GM18507 (cell line): Measurements from ENCODE around the gene ANKS6.

Experiments used
- DNase-seq: peaks from one replicate; pipeline ENCODE4 v3.0.0; 2011; ENCODE audit warnings: low read depth; ENCODE audit not compliant: insufficient read length; ENCODE audit errors: extremely low spot score
- FAIRE-seq: peaks from 2 replicates; lab custom pipeline; 2011; peaks lifted over from hg19 to GRCh38; lab: Jason Lieb, UNC

The ANKS6 gene

GRCh38 chr9:98775831-98776441, 20.4 kb downstream of the ANKS6 start:
- peak; percentile 38 for DNase-seq
- peak; percentile 87 for FAIRE-seq

DNA sequence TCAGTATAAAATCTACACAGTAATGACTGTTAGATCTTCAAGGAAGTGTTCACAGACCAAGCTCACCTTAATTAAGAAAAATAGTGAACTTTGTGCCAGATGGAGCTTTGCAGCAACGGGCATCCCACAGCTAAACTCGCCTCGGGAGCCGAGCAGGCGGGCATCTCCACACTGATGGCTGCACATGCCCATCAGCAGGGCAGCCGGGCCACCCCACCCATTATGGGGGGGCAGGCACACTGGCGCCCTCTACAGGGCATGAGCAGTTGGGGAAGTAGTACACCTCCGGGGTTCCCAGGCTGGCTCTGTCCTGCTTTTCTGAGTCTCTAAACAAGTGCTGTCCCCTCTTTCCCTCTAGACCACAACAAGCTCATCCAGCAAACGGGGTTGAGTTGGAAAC, 21.6 kb downstream of the ANKS6 start:
- FAIRE-seq (no peak), DNase-seq (no peak)

DNA sequence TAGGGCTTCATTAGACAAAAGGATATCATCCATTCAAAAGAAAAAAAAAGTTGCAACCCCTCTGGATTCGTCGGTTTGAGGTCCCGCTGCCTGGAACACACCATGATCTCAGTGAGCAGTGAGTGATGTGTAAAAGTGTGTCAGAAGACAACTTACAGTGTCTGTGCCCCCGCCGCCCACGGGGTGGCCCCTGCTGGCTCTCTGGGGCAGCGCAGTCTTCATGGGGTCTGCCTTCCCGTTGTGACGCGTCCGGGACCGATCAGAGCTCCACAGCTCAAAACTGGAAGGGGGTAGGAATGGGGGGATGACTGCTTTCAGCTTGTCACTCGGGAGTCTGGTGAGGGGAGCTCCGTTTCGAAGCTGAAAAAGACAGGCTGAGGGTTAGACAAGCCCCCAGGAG, 22.6 kb downstream of the ANKS6 start:
- no peak for DNase-seq
- FAIRE-seq = no peak

DNA sequence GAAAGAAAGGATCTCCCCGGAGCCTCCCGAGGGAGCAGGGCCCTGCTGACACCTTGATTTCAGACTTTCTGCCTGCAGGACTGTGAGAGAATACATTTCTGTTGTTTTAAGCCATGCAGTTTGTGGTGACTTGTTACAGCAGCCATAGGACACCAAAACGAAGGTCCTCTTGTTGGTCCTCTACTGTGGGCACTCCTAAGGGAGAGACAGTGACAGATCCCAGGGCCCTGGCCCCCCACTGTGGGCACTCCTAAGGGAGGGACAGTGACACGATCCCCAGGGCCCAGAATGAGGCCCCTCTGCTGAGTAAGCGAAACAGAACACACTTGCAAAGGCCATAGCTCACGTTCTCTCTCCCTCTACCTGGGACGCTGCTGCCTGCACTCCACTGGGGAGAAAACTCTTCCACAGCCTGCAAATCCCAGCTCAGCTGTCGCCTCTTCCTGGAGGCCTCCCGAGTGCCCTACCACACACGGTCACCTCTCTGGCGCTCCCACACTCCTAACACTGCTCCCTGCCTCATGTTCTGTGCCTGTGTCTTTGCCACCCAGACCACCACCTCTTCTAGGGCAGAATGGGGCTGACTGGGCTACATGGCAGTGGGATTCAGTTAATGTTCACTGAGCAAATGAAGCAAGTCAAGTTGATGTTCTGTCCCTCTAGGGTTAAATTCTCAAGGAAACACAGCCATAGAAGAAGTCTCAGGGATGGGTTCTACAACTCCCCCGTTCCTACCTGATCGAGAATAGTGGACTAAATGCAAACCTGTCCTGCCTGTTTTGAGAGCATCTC, 23.8 kb downstream of the ANKS6 start:
- no peak for DNase-seq
- FAIRE-seq = no peak

DNA sequence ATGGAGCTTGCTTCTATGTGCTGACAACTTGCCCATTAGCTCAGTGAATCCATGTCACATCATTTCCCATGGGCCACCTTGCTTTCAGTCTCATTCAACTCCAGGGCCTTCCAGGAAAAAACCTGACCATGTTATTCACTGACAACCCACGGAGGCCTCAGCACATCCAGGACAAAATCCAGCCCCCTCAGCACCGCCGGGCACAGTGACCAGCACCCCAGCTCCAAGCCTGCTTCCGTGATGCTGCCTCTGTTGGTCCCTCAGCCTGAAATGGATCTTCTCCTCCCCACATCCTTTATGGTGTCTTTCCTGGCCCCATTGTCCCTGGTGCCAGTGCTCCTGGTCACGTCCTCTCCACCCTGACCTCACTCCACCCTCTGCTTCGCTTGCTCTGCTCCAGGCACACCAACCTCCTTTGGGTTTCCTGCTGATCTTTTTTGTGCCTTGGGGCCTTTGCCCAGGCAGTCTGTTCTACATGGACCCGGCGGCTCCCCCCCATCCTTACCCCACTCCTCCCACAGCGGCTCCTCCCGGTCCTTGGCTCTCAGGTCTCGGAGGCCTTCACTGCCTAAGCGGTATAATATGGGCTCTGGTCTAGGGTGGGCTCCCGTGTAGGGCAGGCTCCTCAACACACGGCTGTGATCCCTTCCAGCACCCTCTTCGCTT, 25.0 kb downstream of the ANKS6 start:
- FAIRE-seq (no peak), DNase-seq (no peak)

GRCh38 chr9:98770717-98771116, 25.6 kb downstream of the ANKS6 start:
- DNase-seq (no peak), FAIRE-seq (no peak)

GRCh38 chr9:98768344-98768743, 28.0 kb downstream of the ANKS6 start:
- FAIRE-seq (no peak), DNase-seq (no peak)

DNA sequence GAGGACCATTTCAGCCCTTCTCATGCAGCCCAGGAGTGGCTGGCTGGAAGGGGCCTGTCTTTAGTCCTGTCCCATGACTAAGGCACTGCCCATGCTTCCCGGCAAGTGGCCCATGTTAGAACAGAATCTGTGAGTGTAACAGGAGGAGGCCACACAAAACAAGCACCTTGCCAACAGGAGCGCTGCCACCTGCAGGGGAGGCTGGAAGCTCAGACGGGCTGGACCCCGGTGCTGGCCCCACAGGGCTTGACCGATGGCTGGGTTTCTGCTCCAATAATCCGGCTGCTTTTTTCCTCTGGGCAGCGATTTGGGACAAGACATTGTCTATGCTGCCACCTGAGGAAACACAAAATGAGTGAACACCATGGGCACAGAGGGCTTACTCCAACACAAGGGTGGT, 28.4 kb downstream of the ANKS6 start:
- no peak for FAIRE-seq
- DNase-seq = no peak

DNA sequence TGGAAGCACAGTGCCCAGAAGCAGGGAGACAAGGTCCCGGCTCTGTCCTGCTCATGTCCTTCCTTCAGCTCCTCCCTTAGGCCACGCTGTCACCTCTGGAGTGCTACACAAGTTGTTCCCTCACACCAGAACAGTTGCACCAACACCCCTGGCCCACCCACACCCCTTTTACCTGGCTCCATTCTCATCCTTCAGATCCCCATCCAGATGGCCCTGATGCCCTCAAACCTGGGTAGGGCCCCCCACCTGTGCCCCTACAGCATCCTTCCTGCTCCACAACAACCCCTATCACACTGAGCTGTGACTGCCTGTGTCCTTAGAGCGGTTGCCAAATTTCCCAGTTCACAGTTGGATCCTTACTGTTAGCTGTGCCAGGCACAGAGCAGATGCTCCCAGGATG, 29.2 kb downstream of the ANKS6 start:
- DNase-seq (no peak), FAIRE-seq (no peak)

DNA sequence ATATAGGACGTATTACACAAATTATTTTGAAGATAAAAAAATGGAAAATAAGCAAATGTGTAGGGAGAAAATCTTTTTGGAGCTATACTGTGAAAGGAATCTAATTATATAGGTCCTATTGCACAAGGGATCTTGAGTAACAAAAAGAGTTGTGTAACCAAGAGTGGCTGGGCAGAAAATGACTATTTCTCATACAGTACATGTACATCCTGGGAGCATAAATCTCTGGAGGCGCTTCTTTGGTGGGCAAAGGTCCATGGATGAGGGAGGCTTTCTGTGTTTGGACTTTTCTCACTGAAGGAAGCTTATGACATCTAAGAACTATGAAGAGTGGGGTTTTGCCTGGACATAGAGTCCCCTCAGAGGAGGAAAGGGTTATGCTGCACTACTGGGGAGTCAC, 29.8 kb downstream of the ANKS6 start:
- no peak for DNase-seq
- no peak for FAIRE-seq

DNA sequence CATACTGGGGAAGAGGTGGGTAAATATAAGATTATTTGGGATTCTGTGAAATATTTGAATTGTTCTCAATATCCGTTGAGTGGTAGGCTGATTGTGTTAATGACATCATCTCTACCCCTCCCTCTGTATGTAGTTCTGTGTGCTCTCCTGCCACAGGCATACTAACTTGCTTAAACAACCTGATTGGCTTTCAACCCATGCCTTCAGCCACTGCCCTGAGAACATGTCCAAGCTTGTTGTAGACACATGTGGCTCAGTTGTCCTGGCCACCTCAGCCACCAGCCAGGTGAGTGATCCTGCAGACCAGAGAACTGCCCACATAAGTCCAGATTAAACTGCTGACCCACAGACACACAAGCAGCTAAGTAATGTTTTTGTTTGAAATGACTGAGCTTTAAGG, 31.1 kb downstream of the ANKS6 start:
- no peak for DNase-seq

GRCh38 chr9:98763986-98764745, 32.2 kb downstream of the ANKS6 start:
- FAIRE-seq (no peak), DNase-seq (no peak)

More for the DNA sequence above, 31.1 kb downstream of the ANKS6 start:
- no peak for FAIRE-seq

GRCh38 chr9:98760231-98760630, 36.1 kb downstream of the ANKS6 start:
- FAIRE-seq = no peak

GRCh38 chr9:98755006-98755618, 41.2 kb downstream of the ANKS6 start:
- no peak for DNase-seq
- no peak for FAIRE-seq

More at GRCh38 chr9:98760231-98760630, 36.1 kb downstream of the ANKS6 start:
- no peak for DNase-seq

DNA sequence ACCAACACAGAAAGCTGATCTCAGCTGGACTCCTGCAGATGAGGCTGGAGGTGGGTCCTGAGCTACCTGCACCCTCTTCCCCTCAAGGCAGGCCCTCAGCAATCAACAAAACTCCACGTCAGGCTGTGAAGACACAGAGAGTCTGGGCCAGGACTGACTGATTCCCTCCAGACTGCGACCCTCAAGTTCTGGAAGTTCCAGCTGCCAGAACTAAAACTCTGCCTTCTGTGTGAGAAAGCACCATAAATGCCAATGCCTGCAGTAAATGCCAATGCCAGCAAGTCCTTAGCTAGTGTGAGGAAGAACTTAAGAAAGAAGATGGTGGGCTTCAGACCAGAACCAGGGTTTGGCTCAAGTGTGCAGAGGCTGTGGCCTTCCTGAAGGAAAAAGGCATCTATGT, 45.1 kb downstream of the ANKS6 start:
- FAIRE-seq (no peak), DNase-seq (no peak)

GRCh38 chr9:98750364-98751060, 45.8 kb downstream of the ANKS6 start:
- DNase-seq = no peak
- no peak for FAIRE-seq

DNA sequence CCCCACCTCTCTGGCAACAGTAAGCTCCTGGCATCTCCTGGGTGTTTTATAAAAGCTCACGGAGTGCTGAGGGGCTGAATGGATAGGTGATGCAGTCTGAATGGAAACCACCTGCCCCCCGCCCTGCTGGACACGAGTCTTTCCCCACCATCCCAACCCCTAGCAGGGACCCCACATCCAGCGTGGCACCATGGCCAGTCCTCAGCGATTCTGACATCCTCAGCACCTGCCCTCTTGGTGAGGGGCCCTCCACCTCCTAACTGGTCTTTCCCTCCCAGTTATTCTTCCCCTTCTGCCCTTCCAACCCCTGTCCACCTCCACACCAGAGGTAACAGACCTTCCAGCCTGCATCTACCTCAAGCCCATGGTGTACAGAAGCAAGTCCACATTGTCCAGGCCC, 48.9 kb downstream of the ANKS6 start:
- DNase-seq (no peak), FAIRE-seq (no peak)

DNA sequence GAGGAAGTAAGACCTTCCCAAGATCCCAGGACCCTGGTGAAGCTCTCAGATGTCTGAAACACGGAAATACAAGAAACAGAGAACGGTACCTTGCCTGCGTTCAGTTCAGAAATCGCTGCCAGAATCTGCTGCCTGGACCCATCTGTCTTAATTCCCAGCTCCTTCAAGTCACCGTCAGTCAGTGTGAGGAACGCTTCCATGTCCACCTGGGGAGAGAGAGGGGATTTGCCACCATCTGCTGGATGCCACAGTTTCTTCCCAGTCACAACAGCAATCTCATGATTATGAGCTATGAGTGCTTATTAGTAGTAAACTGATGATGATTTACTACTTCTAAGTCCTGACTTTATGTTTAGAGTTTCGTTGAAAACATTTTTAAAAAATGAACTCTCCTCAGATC, 50.9 kb downstream of the ANKS6 start:
- FAIRE-seq (no peak), DNase-seq (no peak)
